Keratinocyte (primary cell): ENCODE data around the gene ADRB1. TPM values are rescaled to one million over a fixed set of nuclear protein-coding genes. Genes with fewer than 3 reads are reported as not detected.
A peak's percentile ranks its signal among the peaks of the same experiment; 100 is the strongest.

Experiments used
- DNase-seq: peaks from one replicate; pipeline ENCODE4 v3.0.0-alpha.2; 2011; ENCODE audit warnings: low read depth, missing footprints, low spot score
- FAIRE-seq: peaks from 2 replicates; lab custom pipeline; 2011; peaks lifted over from hg19 to GRCh38; lab: Jason Lieb, UNC
- H2AFZ ChIP-seq: 2 replicates; pipeline ENCODE4 v1.6.0; 2012; ENCODE audit warnings: low read length, control low read depth, inconsistent platforms; ENCODE audit not compliant: control insufficient read depth
- H3K27ac ChIP-seq: 2 replicates; pipeline ENCODE4 v1.5.1; 2011; ENCODE audit warnings: low read length; ENCODE audit not compliant: control insufficient read depth, insufficient read depth
- H3K27me3 ChIP-seq: 3 replicates; pipeline ENCODE4 v1.6.0; 2011; ENCODE audit warnings: low read length; ENCODE audit not compliant: control insufficient read depth, insufficient read depth; ENCODE audit errors: extremely low read depth
- H3K36me3 ChIP-seq, 2 experiments: 2 replicates in 1 of 2; 3 replicates in 1 of 2; pipeline ENCODE4 v1.5.1; 2011; ENCODE audit warnings: low read length in 2 of 2, mild to moderate bottlenecking in 1 of 2; ENCODE audit not compliant: control insufficient read depth in 2 of 2, insufficient read depth in 2 of 2; ENCODE audit errors: extremely low read depth in 1 of 2
- H3K4me1 ChIP-seq: 3 replicates; pipeline ENCODE4 v1.5.1; 2011; ENCODE audit warnings: low read length; ENCODE audit not compliant: control insufficient read depth, insufficient read depth; ENCODE audit errors: extremely low read depth
- H3K4me2 ChIP-seq: 3 replicates; pipeline ENCODE4 v1.6.0; 2011; ENCODE audit warnings: low read depth, low read length; ENCODE audit not compliant: control insufficient read depth, insufficient read depth; ENCODE audit errors: extremely low read depth
- H3K4me3 ChIP-seq, 3 experiments: fragments of 200-600 bp in 1 of 3; sonication (generic) in 1 of 3; 2 replicates in 2 of 3; 3 replicates in 1 of 3; pipeline ENCODE4 v1.5.1; 2011 to 2016; ENCODE audit warnings: low read length in 3 of 3, mild to moderate bottlenecking in 3 of 3, control low read depth in 2 of 3, inconsistent platforms in 1 of 3, low read depth in 1 of 3, mixed read lengths in 1 of 3, mixed run types in 1 of 3, moderate library complexity in 1 of 3; ENCODE audit not compliant: control insufficient read depth in 2 of 3, insufficient read depth in 2 of 3; ENCODE audit errors: extremely low read depth in 1 of 3
- H3K79me2 ChIP-seq: 2 replicates; pipeline ENCODE4 v1.6.0; 2012; ENCODE audit warnings: low read length; ENCODE audit not compliant: control insufficient read depth, insufficient read depth
- H3K9ac ChIP-seq: 3 replicates; pipeline ENCODE4 v1.6.0; 2011; ENCODE audit warnings: low read length; ENCODE audit not compliant: control insufficient read depth, insufficient read depth; ENCODE audit errors: extremely low read depth
- H3K9me1 ChIP-seq: 3 replicates; pipeline ENCODE4 v1.6.0; 2011; ENCODE audit warnings: low read length; ENCODE audit not compliant: control insufficient read depth, insufficient read depth; ENCODE audit errors: extremely low read depth
- H3K9me3 ChIP-seq: 2 replicates; pipeline ENCODE4 v1.5.1; 2012; ENCODE audit warnings: low read depth, low read length; ENCODE audit not compliant: control insufficient read depth
- H4K20me1 ChIP-seq: 3 replicates; pipeline ENCODE4 v1.6.0; 2011; ENCODE audit warnings: low read length; ENCODE audit not compliant: control insufficient read depth, insufficient read depth; ENCODE audit errors: extremely low read depth
- EZH2 ChIP-seq: IDR thresholded peaks from one replicate; pipeline ENCODE4 v1.6.1; 2012; ENCODE audit warnings: inconsistent platforms, mild to moderate bottlenecking, low read length, moderate library complexity
- dilution Hi-C: fragments of 300-500 bp; cut with MboI; formaldehyde crosslinking; loops from one replicate; pipeline ENCODE4 v1.7.0; 2020; ENCODE audit warnings: low sequenced_read_pairs; ENCODE audit not compliant: extremely low pct_ligation_motif_present
- polyA plus RNA-seq, 5 experiments: library from polyadenylated mRNA; depleted of rRNA in 3 of 5; stranded (reverse) in 3 of 5; stranded (forward) in 1 of 5; unstranded in 1 of 5; fragments of >200 nt; gene quantifications; 1 replicate in 1 of 5; 2 replicates in 3 of 5; 3 replicates in 1 of 5; pipeline versions ENCODE4 v1.2.1 to v1.2.3, GENCODE V29; 2011 to 2012; ENCODE audit warnings: missing spikeins in 2 of 5, low read depth in 1 of 5, low replicate concordance in 1 of 5
- TF ChIP-seq, protein P1 (sequence below), 3 experiments: IDR thresholded peaks in 1 of 3; conservative IDR thresholded peaks in 1 of 3; optimal IDR thresholded peaks in 1 of 3; 2 replicates in 2 of 3; 3 replicates in 1 of 3; pipeline versions ENCODE3 to v1.5.1; 2011; ENCODE audit warnings: low read length in 3 of 3, mild to moderate bottlenecking in 3 of 3, moderate library complexity in 2 of 3, control low read depth in 1 of 3, inconsistent platforms in 1 of 3; ENCODE audit not compliant: insufficient read depth in 2 of 3; ENCODE audit errors: extremely low read depth in 1 of 3

ADRB1 gene
- polyA plus RNA-seq, 1 donor (not counting 4 experiments of a cell fraction or from before 2014, with no cell fraction given) = 0.05 TPM

DNA sequence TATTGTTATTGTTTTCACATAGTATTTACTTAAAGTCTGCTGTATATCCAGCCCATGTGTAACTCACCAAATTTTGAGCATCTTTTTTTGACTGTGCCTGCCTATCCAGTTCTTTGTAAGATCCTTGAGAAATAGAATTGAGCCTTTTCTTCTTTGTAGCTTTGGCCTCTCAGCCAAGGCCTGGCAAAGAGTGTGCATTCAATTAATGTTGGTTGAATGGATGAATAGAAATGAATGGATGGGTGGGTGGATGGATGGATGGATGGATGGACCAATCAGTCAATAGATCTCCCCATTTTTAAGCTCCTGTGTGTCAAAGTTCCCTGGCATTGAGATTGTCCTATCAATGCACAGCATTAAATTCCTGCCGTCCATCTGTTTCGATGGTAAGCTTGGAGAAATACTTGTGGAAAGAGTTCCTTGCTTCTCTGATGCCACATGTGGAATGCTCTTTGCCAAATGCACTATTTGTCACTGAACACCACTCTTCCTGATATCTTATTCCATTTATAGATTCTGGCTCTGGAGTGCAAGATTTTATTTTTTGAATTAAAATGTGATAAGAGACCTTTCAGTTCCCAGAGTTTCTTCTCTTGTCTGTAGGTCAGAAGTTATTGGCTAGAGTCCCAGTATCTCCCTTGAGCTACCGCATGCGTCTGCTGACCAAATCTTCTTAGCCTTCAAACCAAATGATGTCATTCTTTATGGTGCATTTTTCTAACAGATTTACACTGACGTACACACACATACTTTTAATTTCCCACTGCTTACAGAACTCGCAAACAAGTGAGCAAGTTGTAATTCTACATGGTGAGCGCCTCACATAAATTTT, 20.7 kb upstream of the ADRB1 start:
- Histone ChIP-seq H3K9ac (no peak overlapping the region), H4K20me1 (no peaks in the 10 kb centered on the region), H3K27me3 (no peaks in the 10 kb centered on the region), H3K4me2 (no peak overlapping the region), H3K9me1 (no peaks in the 10 kb centered on the region), H3K36me3 (no peaks in the 10 kb centered on the region), H3K4me1 (peaks cover 35% of the 10 kb centered on the region), H3K27ac (no peak overlapping the region), H3K79me2 (no peaks in the 10 kb centered on the region), H3K9me3 (no peaks in the 10 kb centered on the region), H2AFZ (no peak overlapping the region), H3K4me3 (no peak overlapping the region)
- no peak for DNase-seq
- dilution Hi-C loops = no loop called here
- peak; percentile 60 for FAIRE-seq
- no peak for TF ChIP-seq EZH2
- TF ChIP-seq, protein P1, sequence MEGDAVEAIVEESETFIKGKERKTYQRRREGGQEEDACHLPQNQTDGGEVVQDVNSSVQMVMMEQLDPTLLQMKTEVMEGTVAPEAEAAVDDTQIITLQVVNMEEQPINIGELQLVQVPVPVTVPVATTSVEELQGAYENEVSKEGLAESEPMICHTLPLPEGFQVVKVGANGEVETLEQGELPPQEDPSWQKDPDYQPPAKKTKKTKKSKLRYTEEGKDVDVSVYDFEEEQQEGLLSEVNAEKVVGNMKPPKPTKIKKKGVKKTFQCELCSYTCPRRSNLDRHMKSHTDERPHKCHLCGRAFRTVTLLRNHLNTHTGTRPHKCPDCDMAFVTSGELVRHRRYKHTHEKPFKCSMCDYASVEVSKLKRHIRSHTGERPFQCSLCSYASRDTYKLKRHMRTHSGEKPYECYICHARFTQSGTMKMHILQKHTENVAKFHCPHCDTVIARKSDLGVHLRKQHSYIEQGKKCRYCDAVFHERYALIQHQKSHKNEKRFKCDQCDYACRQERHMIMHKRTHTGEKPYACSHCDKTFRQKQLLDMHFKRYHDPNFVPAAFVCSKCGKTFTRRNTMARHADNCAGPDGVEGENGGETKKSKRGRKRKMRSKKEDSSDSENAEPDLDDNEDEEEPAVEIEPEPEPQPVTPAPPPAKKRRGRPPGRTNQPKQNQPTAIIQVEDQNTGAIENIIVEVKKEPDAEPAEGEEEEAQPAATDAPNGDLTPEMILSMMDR (optimal IDR thresholded peaks at IDR 0.05 in 1 of 3, IDR thresholded peaks at IDR 0.05 in 1 of 3, conservative IDR thresholded peaks at IDR 0.05 in 1 of 3; ENCODE audit: extremely low read depth in 1 of 3, insufficient read depth in 2 of 3, low read length in 3 of 3) = no peak

DNA sequence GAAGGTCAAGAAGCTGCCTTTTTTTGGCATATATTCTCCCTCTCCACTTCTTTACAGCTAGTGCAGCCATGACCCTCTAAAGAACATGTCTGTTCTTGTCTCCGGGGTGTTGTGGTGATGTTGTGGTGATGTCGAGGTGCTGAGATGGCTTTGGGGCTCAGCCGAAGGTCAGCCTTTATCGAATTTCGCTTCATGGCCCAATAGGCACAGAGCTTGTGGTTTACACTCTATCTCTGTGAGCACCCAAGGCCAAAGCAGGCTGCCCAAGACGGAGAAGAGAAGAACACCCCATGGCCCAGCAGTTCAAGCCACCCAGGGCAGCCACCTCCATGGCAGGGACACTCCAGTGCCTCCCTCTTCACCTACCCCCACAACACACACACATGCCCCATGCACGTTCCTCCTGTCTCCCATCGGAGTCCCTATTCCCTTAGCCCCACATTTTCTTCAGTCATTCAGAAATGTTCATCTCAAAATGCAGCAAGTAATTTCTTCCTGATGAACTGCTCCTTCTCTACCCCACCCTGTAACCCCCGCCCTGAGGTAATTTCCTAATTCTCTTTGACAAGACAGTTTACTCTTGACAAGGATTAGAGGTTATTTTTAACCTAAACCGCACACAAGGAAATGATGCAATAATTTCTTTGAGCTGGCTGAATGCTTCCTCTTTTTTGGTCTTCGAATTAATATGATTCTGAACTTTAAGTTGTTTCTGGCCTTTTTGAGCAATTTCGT, 18.6 kb upstream of the ADRB1 start:
- no peak overlapping the region for H2AFZ ChIP-seq
- peaks cover 39% of the 10 kb centered on the region for H3K4me1 ChIP-seq
- dilution Hi-C loops = no loop called here
- TF ChIP-seq EZH2 = no peak
- TF ChIP-seq, protein P1 (optimal IDR thresholded peaks at IDR 0.05 in 1 of 3, IDR thresholded peaks at IDR 0.05 in 1 of 3, conservative IDR thresholded peaks at IDR 0.05 in 1 of 3; ENCODE audit: extremely low read depth in 1 of 3, insufficient read depth in 2 of 3, low read length in 3 of 3) = no peak
- DNase-seq = no peak
- H3K9ac ChIP-seq = no peak overlapping the region
- no peaks in the 10 kb centered on the region for H3K79me2 ChIP-seq
- no peak for FAIRE-seq
- H3K36me3 ChIP-seq = no peaks in the 10 kb centered on the region
- no peaks in the 10 kb centered on the region for H4K20me1 ChIP-seq
- no peaks in the 10 kb centered on the region for H3K9me1 ChIP-seq
- no peaks in the 10 kb centered on the region for H3K9me3 ChIP-seq
- peak overlapping the region; percentile 7 for H3K4me2 ChIP-seq
- no peak overlapping the region for H3K4me3 ChIP-seq
- H3K27me3 ChIP-seq = no peaks in the 10 kb centered on the region
- no peak overlapping the region for H3K27ac ChIP-seq
